GM18519 (cell line): ENCODE measurements around the gene HPCAL1.

Experiments used
- ATAC-seq: cut with Tn5 transposase; IDR thresholded peaks from one replicate; pipeline ENCODE4 v1.9.1; 2021; ENCODE audit warnings: mild to moderate bottlenecking, moderate library complexity; ENCODE audit not compliant: unreplicated experiment, low FRiP score

The HPCAL1 gene

DNA sequence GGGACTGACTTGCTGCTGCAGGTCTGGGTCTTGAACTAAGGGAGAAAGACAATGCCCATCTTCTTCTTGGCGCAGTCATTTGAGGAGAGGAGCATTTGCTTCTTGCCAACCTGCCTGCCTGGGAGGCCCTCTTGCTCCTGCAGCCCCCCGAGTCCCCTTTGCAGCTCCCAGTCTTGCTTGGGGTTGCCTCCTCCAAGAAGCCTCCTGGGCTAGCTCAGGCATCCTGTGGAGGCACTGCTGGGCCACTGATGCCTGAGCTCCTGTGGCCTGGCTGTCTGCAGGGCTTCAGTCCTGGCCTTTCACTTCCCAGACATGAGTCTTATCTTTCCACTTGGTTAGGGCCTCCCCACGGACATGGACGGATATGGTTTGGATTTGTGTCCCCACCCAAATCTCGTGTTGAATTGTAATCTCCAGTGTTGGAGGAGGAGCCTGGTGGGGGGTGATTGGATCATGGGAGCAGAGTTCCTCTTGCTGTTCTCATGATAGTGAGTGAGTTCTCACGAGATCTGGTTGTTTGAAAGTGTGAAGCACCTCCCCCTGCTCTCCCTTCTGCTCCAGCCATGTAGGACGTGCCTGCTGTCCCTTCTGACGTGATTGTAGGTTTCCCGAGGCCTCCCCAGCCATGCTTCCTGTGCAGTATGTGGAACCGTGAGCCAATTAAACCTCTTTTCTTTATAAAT is 17.3 kb downstream of the HPCAL1 start:
- ATAC-seq, result no peak

DNA sequence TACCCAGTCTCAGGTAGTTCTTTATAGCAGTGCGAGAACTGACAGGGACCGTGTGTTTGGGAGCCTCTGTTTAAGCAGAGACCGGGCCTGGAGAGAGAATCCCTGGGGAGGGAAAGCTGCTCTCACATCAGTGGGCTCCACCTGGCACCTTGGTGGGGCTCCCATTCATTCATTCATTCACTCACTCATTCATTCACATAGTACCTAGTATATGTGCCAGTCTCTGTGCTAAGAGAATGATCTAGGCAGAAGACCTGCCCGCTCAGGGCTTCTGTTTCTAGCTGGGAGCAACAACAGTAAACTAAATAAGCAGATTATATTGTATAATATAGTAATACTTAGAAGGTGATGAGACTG is 17.8 kb downstream of the HPCAL1 start:
- no peak for ATAC-seq

DNA sequence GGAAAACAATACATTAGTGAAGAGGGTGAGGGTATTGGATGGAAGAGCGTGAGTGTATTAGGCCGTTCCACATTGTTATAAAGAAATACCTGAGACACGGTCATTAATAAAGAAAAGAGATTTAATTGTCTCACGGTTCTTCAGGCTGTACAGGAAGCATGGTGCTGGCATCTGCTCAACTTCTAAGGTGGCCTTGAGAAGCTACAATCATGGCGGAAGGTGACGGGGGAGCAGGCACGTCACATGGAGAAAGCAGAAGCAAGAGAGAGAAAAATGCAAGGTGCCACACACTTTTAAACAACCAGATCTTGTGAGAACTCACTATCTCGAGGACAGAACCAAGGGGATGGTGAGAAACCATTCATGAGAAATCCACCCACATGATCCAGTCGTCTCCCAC is 18.2 kb downstream of the HPCAL1 start:
- no peak for ATAC-seq

DNA sequence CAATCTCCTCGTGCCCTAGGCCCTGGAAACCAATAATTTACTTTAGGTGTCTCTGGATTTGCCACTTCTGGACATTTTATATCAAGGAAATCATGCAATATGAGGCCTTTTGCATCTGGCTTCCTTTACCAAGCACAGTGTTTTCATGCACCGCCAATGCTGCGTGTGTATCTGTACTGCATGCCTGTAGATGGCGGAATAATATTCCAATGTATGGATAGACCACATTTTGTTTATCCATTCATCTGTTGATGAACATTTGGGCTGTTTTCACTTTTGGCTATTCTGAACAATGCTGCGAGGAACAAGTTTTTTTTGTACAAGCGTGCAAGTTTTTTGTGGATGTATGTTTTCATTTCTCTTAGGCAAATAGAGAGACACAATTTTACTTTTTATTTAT is 18.9 kb downstream of the HPCAL1 start:
- no peak for ATAC-seq

DNA sequence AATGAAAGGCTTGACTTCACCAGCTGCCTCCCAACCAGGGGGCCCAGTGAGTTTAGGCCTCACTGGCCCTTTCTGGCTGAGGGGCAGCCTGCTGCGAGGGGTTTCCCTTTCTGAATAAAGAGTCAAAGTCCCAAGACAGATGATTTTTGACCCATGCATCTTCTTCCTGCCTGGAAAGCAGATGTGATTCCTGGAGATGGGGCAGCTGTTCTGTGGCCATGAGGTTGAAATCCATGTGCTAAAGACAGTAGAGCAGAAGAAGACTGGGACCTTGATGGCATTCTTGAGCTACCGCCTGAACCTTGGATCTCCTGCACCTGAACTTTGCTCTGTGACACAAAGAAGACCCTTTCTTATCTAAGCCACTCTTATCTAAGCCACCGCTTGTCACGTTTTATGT is 19.8 kb downstream of the HPCAL1 start:
- ATAC-seq, result no peak

DNA sequence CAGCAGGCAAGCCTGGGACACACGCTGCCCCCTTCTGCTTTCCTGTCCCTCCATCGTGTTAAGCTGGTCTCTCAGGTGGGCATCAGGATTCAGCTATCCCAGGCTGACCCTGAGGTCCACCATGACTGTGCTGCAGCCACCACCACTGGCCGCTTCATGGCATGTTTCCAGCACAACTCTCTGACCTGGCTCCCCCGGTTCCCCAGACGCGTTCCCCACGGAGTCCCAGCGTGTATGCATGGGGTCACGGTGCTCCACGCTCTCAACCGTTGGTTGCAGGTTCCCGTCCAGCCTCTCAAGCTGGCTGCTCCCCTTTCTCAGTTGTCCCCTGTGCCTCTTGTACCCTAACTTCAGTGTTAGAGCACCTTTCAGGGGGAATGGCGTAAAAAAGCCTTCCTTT is 20.3 kb downstream of the HPCAL1 start:
- ATAC-seq, result no peak

DNA sequence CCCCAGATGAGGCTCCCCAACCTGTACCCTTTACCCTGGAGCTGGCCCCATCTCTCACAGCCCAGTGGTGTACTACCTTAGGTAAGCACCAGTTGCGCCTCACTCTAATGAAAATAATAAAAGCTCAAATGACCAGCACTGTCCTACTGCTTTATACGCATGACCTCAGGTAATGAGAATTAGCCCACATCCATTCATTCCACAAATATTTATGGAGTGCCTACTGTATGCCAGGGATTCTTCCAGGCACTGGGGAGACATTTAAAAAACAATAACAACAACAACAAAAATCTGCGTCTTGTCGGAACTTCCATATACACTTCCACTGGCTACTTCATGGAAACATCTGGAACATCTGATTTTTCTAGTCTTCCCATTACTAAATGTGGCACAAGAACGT is 20.8 kb downstream of the HPCAL1 start:
- ATAC-seq, result no peak

DNA sequence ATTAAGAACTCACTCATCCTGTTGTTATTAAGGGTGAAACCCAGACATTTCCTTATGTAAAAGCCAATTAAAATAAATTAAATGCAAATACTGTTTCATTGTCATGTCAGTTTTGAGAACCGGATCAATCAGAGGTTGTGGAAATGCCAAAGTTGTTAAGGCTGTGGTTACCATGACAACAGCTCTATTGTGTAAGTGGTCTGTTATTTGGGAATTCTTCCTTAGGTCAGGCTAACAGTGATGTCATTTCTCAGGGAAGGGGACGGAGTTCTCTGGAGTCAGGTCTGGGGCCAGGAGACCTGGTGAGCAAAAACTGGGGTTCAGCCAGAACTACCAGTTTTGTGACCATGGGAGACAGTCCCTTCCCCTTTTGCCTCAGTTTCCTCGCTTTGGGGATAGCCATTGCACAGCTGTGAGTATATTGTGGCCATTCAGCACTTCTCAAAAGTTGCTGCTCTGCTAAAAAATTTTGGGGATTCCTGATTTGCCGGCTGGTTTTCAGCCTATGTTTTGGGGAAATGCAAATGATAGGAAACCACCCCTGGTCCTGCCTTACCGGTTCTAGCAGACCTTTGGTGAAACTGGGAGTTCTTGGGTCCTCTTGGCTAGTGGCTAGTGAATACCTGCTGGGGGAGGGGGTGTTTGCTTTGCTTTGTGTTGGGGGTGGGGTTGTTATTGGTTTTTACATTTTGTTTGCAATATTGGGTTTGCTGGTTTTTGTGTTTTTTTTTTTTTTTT is 21.6 kb downstream of the HPCAL1 start:
- no peak for ATAC-seq

DNA sequence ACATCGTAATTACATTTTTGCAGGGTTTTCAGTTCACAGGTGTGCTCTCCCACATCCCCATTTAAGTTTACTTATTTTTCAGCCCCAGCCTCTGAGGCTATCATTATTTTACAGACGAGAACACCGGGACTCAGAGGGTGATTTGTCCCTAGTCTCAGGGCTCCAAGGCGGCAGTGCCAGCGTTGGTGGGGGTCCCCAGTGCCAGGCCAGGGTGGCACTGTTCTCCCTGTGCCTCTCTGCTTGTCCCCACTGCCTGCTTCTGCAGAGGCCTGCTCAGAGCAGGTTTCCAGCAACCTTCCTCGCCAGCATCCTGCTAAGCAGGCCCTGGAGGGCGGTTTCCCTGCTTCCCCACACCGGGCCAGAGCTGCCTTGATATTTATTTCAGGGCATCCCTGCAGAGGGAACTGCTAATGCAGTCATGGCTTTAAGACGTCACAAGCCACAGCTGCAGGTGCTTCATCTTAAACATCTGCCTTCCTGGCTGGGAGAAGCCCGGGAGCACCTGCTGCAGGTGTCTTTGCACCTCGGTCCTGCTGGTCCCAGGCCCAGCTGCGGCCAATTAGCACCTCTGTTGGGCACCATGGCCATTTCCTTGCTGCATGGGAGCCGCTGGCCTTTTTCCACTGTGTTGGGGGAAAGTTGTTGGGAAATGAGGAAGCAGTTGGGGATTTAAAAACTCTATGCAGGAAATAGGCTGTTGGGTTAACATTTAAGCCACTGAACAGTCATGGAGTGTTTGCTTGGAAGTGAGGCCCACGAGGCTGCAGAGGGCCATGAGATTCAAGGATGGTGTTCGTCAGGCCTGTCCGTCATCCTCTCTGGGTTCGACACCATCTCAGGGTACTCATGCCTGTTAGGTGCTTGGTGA is 22.8 kb downstream of the HPCAL1 start:
- ATAC-seq, result no peak

DNA sequence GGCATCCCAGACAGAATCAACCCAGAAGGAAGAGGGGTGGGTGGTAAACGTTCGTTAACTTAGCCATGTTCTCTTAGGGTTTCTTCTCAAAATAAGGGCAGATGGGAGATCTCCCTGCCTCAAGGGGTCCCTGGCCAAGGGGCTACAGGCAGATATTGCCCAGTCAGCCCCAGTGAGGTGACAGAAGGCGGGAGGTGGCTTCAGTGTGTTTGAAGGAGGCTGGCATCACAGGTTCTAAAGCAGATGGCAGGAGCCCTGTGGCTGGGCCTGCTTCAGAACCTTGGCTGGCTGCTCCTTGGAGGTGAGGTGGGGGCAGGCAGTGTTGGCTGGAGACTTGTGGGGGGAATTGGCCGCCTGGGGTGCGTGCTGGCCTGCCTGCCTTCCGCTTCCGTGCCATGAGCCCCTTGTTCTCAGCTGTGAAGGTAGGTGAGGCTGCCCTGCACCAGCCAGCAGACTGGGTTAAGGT is 23.5 kb downstream of the HPCAL1 start:
- no peak for ATAC-seq

DNA sequence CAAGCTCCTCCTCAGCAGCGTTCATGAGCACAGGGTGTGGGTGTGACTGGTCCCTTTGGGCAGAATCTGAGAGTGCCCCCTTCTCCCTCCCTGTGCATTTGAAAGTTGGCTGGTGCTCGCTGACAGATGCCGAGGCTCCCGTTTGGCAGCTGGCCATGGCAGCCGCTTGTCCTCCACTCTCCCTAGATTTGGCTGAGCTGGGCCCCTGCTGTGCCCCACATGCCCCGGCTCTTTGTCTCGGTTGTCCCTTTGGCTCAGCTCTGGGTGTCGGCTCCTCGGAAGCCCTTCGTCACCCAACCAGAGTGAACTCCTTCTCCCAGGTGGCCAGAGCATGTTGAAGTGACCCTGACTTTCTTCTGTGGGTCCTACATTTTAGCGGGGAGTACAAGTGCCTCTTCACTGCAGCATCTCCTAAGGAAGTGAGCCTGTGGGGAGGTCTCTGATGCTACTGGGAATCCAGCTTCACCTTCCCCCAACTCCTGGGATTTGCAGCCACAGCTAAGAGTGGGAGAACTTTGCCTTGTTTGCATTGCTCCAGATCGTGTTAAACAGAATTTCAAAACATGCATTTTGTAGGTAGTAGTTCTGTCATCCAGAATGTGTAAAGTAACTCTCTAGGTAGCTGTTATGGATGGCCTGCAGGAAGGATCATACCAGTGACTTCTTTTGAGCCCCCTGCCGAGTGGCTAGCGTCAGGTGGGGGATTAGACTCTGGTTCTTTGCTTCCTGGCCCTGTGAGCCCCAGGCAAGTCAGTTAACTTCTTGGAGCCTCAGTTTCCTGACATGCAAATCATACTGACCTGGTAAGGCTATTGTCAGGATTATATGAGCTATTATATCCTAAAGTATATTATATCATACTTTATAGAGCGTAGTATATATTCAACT is 24.2 kb downstream of the HPCAL1 start:
- ATAC-seq, result no peak

DNA sequence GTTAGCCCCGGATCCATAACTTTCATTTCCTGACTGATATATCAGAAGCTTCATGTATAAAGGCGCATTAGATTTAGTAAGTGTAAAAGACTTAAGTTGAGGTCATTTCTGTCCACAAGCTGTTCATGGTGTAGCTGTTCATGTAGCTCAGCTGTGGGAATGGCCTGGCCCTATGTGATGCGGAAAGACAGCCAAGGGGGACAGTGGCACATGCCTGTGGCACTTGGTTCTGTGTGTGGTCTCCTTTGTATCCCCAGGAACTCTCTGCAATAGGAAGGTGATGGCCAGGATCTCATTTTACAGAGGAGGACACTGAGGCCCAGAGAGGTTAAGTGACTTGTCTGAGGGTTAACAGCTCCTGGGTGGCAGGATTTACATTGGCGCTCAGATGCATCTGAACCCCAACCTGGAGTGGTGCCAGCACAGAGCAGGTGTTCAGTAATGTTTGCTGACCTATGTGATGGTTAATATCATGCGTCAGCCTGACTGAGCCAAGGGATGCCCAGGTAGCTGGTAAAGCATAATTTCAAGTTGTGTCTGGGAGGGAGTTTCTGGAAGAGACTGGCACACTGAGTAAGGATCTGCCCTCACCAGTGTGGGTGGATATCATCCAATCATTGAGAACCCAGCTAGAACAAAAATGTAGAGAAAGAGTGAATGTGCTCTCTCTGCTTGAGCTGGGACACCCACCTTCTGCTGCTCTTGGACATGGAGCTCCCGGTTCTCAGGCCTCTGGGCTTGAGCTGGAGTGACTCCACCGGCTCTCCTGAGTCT is 25.4 kb downstream of the HPCAL1 start:
- no peak for ATAC-seq

DNA sequence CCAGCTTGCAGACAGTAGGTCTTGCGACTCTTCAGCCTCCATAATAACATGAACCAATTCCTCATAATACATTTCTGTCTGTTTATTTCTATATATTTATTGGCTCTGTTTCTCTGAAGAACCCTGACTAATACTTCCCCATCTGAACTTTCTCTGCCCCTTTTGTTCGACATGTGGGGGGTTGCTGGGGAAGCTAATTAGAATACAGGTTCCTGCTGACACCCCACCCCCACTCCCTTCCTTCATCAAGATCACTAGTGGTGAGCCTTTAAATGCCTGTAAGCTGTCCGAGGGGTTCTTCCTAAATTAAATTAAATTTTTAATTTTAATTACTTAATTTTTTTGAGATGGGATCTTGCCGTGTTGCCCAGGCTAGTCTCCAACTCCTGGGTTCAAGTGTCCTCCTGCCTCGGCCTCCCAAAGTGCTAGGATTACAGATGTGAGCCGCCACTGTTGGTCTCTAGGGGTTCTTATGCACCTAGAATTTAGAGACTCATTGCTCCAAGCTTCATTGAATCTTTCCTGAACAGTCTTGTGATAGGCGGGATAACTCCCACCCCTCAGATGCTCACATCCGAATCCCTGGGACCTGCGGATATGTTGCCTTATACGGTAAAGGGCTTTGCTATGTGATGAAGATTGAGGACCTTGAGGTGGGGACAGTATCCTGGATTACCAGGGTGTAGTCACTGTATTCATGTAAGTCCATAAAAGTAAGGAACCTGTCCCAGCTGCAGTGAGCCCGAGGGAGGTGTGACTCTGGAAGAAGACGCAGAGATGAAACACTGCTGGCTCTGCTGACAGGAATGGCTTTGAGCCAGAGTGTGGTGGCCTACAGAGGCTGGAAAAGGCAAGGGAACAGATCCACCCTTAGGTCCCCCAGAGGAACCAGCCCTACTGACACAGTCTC is 26.2 kb downstream of the HPCAL1 start:
- ATAC-seq, result no peak

DNA sequence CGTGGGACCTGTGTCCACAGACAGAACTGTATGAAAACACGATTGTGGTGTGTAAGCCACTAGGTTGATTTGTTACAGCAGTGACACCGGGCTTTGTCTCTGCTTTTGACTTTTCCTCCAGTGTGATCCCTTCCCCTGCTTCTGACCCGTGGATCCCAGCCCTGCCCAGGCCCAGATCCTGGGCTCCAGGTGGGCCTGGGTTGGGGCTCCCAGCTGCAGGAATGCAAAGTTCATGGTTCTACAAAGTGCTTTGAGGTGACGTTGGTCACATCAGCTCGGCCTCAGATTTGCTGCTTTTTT is 26.8 kb downstream of the HPCAL1 start:
- ATAC-seq, result no peak

DNA sequence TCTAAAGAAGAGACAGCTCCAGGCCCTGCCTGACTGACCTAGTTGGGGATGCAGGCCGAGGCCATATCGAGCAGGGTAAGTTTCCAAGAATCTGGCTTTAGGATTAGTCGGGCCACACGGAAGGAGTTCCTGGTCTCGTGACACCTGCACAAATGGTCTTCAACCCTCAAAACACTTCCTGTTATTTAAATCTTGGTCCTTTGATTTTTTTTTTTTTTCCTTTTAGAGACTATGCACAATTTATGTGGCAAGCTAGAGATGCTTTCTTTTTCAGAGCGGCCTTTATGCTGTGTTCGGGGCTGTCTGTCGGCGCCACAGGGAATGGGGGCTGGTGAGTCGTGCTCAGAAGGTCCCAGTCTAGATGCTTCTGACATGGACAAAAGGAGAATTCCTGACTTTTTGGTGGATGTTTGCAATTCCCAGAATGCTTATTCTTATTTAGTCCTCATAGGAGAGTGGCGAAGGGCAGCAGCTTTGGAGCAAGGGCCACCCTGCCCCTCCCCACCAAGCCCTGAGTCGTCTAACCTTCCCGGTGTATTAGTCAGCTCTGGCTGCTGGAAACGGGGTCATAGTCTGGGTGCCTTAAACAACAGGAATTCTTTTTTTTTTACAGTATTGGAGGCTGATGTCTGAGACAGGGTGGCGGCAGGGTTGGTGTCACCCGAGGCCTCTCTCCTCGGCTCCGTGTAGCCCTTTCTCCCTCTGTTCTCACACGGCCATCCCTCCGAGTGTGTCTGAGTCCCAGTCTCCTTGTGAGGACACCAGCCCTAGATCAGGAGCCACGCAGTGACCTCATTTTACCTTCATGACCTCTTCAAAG is 27.4 kb downstream of the HPCAL1 start:
- no peak for ATAC-seq

DNA sequence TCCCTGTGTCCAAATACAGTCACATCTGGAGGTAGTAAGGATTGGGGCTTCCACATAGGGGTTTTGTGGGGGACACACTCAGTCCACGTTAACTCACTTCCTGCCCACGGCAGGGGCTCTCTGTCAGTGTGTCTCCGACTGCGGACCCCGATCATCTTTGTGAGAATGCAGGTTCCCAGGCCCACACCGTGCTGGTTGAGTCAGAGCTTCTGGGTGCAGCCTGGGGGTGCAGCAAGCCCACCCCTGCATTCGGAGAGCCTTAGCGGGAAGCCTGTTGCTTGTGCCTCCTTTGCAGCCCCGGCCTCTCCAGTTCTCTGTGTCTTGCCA is 28.0 kb downstream of the HPCAL1 start:
- no peak for ATAC-seq

DNA sequence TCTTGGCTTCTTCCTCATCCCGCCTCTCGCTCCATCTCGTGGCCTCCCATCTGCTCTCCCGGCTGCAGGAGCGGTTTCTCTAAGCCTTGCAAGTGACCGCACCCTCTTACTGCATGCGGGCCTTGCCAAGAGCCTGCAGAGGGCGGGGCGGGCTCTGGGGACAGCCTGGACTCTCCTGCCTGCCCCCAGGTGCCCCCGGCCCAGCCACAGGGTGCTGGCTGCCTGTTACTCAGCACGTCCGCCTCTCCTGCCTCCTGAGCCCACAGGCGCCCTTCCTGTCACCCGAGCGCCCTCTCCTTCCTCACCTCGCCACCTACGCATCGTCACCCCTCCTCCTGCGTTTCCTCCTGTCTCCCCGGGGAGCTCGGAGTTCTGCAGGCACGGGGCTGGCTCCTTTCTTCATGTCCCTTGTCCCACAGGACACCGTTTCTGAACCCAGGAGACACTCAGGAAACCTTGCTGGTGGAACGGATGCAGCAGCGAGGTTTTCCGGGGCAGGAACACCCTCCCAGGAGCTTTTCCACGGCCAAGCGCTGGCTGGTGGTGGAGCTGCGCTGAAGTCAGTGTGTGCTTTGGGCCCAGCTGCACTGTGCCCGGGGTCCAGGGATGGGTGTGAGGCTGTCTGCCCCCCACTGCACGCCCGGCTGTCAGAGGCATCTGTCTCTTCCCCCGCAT is 28.5 kb downstream of the HPCAL1 start:
- no peak for ATAC-seq
